Neuronal stem cell (in vitro differentiated cells): ENCODE data around the gene LRRC74A.

Source experiments
- DNase-seq: peaks from one replicate; pipeline ENCODE4 v3.0.0-alpha.2; 2013; ENCODE audit warnings: low spot score
- H2AFZ ChIP-seq: one replicate; pipeline ENCODE4 v1.6.1; 2013; ENCODE audit warnings: mild to moderate bottlenecking, low read length, inconsistent platforms
- H2AK5ac ChIP-seq: 2 replicates; pipeline ENCODE4 v1.6.1; 2013; ENCODE audit warnings: low read depth, mild to moderate bottlenecking, inconsistent platforms, low read length, moderate library complexity, mixed read lengths
- H2BK120ac ChIP-seq: 2 replicates; pipeline ENCODE4 v1.6.1; 2013; ENCODE audit warnings: low read depth, mild to moderate bottlenecking, inconsistent platforms, low read length, moderate library complexity, mixed read lengths
- H2BK12ac ChIP-seq: one replicate; pipeline ENCODE4 v1.6.1; 2013; ENCODE audit warnings: low read length, inconsistent platforms
- H2BK15ac ChIP-seq: 2 replicates; pipeline ENCODE4 v1.6.1; 2013; ENCODE audit warnings: mild to moderate bottlenecking, low read length, inconsistent platforms, mixed read lengths
- H2BK5ac ChIP-seq: one replicate; pipeline ENCODE4 v1.6.1; 2013; ENCODE audit warnings: inconsistent platforms, mild to moderate bottlenecking, low read length, moderate library complexity
- H3K14ac ChIP-seq: one replicate; pipeline ENCODE4 v1.6.1; 2013; ENCODE audit warnings: low read length, inconsistent platforms
- H3K18ac ChIP-seq: 2 replicates; pipeline ENCODE4 v1.6.1; 2013; ENCODE audit warnings: low read length, inconsistent platforms
- H3K23ac ChIP-seq: 2 replicates; pipeline ENCODE4 v1.6.1; 2013; ENCODE audit warnings: low read depth, mild to moderate bottlenecking, mixed read lengths, low read length, inconsistent platforms; ENCODE audit not compliant: poor library complexity
- H3K27ac ChIP-seq: replicated peaks from 3 replicates; pipeline ENCODE4 v1.5.1; 2013; ENCODE audit warnings: low read length, inconsistent platforms
- H3K27me3 ChIP-seq, 3 experiments: 2 replicates each; pipeline ENCODE4 v1.6.1; 2013; ENCODE audit warnings: low read length in 3 of 3, mild to moderate bottlenecking in 2 of 3, inconsistent platforms in 1 of 3, low read depth in 1 of 3, mixed read lengths in 1 of 3, moderate library complexity in 1 of 3; ENCODE audit not compliant: control insufficient read depth in 3 of 3, insufficient read depth in 3 of 3
- H3K36me3 ChIP-seq, 2 donors: replicated peaks in 1 of 2; 2 replicates each; pipeline ENCODE4 v1.6.1; 2013; ENCODE audit warnings: low read length in 2 of 2; ENCODE audit not compliant: control insufficient read depth in 2 of 2, insufficient read depth in 2 of 2
- H3K4ac ChIP-seq: 2 replicates; pipeline ENCODE4 v1.6.1; 2013; ENCODE audit warnings: inconsistent platforms, mild to moderate bottlenecking, low read length, moderate library complexity
- H3K4me1 ChIP-seq, 2 donors: 1 replicate in 1 of 2; 2 replicates in 1 of 2; pipeline ENCODE4 v1.6.1; 2013; ENCODE audit warnings: low read length in 2 of 2, low read depth in 1 of 2; ENCODE audit not compliant: control insufficient read depth in 2 of 2, insufficient read depth in 1 of 2
- H3K4me2 ChIP-seq: one replicate; pipeline ENCODE4 v1.6.1; 2013; ENCODE audit warnings: mild to moderate bottlenecking, low read length, inconsistent platforms; ENCODE audit not compliant: insufficient read depth, poor library complexity, severe bottlenecking
- H3K4me3 ChIP-seq, 2 donors: 2 replicates each; pipeline ENCODE4 v1.5.1; 2013; ENCODE audit warnings: low read length in 2 of 2, mild to moderate bottlenecking in 2 of 2, inconsistent platforms in 1 of 2, moderate library complexity in 1 of 2
- H3K79me1 ChIP-seq: one replicate; pipeline ENCODE4 v1.6.1; 2013; ENCODE audit warnings: low read depth, mild to moderate bottlenecking, inconsistent platforms, low read length, moderate library complexity
- H3K9ac ChIP-seq: one replicate; pipeline ENCODE4 v1.6.1; 2013; ENCODE audit warnings: mild to moderate bottlenecking, low read depth, low read length, inconsistent platforms; ENCODE audit not compliant: poor library complexity
- H3K9me3 ChIP-seq, 2 donors: replicated peaks in 1 of 2; 2 replicates each; pipeline versions ENCODE3 to v1.6.1; 2013; ENCODE audit warnings: low read length in 2 of 2, mild to moderate bottlenecking in 2 of 2, inconsistent platforms in 1 of 2, low read depth in 1 of 2, mixed read lengths in 1 of 2, moderate library complexity in 1 of 2; ENCODE audit not compliant: control insufficient read depth in 2 of 2, insufficient read depth in 1 of 2
- H4K8ac ChIP-seq: one replicate; pipeline ENCODE4 v1.6.1; 2013; ENCODE audit warnings: low read depth, mild to moderate bottlenecking, inconsistent platforms, low read length, moderate library complexity
- H4K91ac ChIP-seq: one replicate; pipeline ENCODE4 v1.6.1; 2013; ENCODE audit warnings: low read length, low read depth, mild to moderate bottlenecking, inconsistent platforms; ENCODE audit not compliant: poor library complexity
- WGBS, 2 donors: extraction: QIAGEN DNeasy Blood & Tissue Kit; methylation state at CpG; one replicate each; pipeline ENCODE4 v1.1.7; 2013; ENCODE audit warnings: missing lambda C conversion rate in 2 of 2, mixed read lengths in 1 of 2; ENCODE audit not compliant: insufficient read length in 2 of 2, insufficient replicate concordance in 1 of 2; ENCODE audit errors: extremely low coverage in 2 of 2; 5-methylcytosine and 5-hydroxymethylcytosine counted together

LRRC74A gene

DNA sequence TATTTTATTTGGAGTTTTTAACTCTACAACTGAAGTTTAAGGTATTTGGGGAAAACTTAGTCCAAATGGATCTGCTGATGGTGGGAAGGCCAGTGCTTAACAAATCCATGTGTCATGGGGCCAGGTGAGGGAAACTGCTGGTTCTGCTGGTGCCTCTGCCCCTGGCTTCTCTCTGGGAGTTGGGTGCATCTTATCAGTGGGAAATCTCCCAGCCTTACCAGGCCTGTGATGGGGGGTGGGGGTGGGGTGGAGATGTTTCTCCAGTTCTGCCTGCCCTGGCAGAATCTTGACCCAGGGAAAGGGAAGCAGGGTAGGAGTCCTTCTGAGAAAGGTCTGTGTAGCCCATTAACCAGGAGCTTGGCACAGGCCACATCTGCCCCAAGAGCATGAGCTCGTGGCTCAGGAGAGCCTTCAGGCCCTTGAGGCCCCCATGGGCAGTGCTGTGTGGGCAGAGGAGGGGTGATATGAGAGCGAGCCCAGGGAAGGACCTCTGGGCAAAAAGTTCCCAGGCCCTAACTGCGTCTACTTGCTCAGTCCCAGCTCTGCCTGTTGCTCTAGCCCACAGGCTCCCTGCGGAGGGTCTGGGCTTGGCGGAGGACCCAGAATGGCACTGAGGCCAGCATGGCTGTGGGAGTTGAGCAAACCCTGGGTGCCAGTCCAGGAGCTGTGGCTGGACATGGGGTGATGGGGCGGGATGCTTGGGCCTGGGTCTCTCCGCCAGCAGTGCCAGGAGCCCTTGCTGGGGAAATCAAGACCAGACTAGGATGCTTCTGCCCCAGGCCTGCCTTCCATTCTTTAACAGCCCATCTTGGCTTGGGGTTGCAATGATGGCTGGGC lies 46.8 kb upstream of the LRRC74A start:
- Histone ChIP-seq H2BK12ac (no peak overlapping the region), H4K91ac (no peak overlapping the region), H3K23ac (no peak overlapping the region), H3K18ac (no peak overlapping the region), H3K27me3 (no peaks in the 10 kb centered on the region), H3K4me2 (no peak overlapping the region), H4K8ac (no peak overlapping the region), H3K9ac (no peak overlapping the region), H3K4ac (no peak overlapping the region), H3K9me3 (no peaks in the 10 kb centered on the region), H2BK5ac (no peak overlapping the region), H3K27ac (no peak overlapping the region), H3K4me3 (peak overlapping the region in 1 of 2 donors; percentile 9), H3K4me1 (peaks cover 0 to 4% of the 10 kb centered on the region in 2 donors), H3K79me1 (no peaks in the 10 kb centered on the region), H2BK120ac (no peak overlapping the region), H2AK5ac (peak overlapping the region; percentile 28), H2BK15ac (no peak overlapping the region), H3K14ac (no peak overlapping the region), H2AFZ (no peak overlapping the region), H3K36me3 (peaks cover 21 to 90% of the 10 kb centered on the region in 2 donors)
- no CpG with 5 or more reads among the region's 7 CpGs for WGBS, 2 donors
- no peak for DNase-seq

GRCh38 chr14:76780058-76780345 lies 46.2 kb upstream of the LRRC74A start:
- Histone ChIP-seq H3K4ac (no peak overlapping the region), H4K8ac (no peak overlapping the region), H3K4me3 (no peak overlapping the region), H2BK12ac (no peak overlapping the region), H3K27ac (no peak overlapping the region), H3K9ac (peak overlapping the region; percentile 25), H3K79me1 (no peaks in the 10 kb centered on the region), H3K36me3 (peaks cover 19 to 89% of the 10 kb centered on the region in 2 donors), H3K18ac (no peak overlapping the region), H3K14ac (no peak overlapping the region), H3K4me2 (no peak overlapping the region), H2BK15ac (no peak overlapping the region), H2BK120ac (no peak overlapping the region), H2BK5ac (no peak overlapping the region), H3K27me3 (no peaks in the 10 kb centered on the region), H3K9me3 (no peaks in the 10 kb centered on the region), H2AFZ (no peak overlapping the region), H4K91ac (no peak overlapping the region), H3K4me1 (peaks cover 0 to 6% of the 10 kb centered on the region in 2 donors), H2AK5ac (peak overlapping the region; percentile 28), H3K23ac (no peak overlapping the region)
- no peak for DNase-seq
- WGBS, 2 donors = no CpG with 5 or more reads among the region's 2 CpGs

DNA sequence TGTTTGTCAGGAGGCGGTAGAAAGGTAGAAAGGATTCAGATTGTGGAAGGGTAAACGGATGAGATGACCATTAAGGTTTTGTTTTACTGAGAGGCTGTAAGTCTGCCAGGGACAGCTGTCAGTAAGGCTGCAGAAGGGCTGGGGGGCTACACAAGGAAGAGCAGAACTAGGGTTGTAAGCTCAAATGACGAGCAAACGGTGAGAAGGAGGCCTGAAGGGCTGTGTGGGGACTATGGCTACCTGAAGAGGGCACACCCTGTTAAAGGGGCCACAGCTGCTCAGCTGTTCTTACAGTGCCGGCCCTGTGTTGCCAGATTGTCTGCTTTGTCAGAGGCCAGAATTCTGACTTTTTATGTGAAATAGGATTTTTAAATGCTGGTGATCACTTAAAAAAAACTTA lies 45.8 kb upstream of the LRRC74A start:
- Histone ChIP-seq H3K9me3 (no peaks in the 10 kb centered on the region), H3K4me3 (no peak overlapping the region), H3K9ac (no peak overlapping the region), H2AFZ (no peak overlapping the region), H2BK5ac (no peak overlapping the region), H2BK12ac (no peak overlapping the region), H3K4me1 (peaks cover 0 to 6% of the 10 kb centered on the region in 2 donors), H3K4ac (no peak overlapping the region), H3K79me1 (no peaks in the 10 kb centered on the region), H2BK120ac (no peak overlapping the region), H2AK5ac (peak overlapping the region; percentile 28), H3K18ac (no peak overlapping the region), H3K27ac (no peak overlapping the region), H3K36me3 (peaks cover 19 to 90% of the 10 kb centered on the region in 2 donors), H3K14ac (no peak overlapping the region), H3K27me3 (no peaks in the 10 kb centered on the region), H3K4me2 (no peak overlapping the region), H2BK15ac (no peak overlapping the region), H4K91ac (no peak overlapping the region), H4K8ac (no peak overlapping the region), H3K23ac (no peak overlapping the region)
- no peak for DNase-seq
- no CpG with 5 or more reads among the region's 5 CpGs for WGBS, 2 donors

- Histone ChIP-seq H3K18ac (no peak overlapping the region), H3K14ac (no peak overlapping the region), H2BK120ac (no peak overlapping the region), H2BK15ac (no peak overlapping the region), H3K4ac (no peak overlapping the region), H4K91ac (no peak overlapping the region), H3K27me3 (no peaks in the 10 kb centered on the region), H2BK12ac (no peak overlapping the region), H3K4me1 (peaks cover 0 to 6% of the 10 kb centered on the region in 2 donors), H3K9ac (no peak overlapping the region), H2BK5ac (no peak overlapping the region), H3K9me3 (no peaks in the 10 kb centered on the region), H3K36me3 (peaks cover 19 to 89% of the 10 kb centered on the region in 2 donors), H2AK5ac (no peak overlapping the region), H2AFZ (no peak overlapping the region), H3K4me2 (no peak overlapping the region), H3K79me1 (no peaks in the 10 kb centered on the region), H3K27ac (no peak overlapping the region), H4K8ac (no peak overlapping the region), H3K4me3 (no peak overlapping the region), H3K23ac (no peak overlapping the region)
- WGBS, 2 donors = no CpG with 5 or more reads among the region's 11 CpGs
- no peak for DNase-seq
Observed at GRCh38 chr14:76780875-76781647, 45.1 kb upstream of the LRRC74A start.
